OCI-LY1 (cell line): ENCODE measurements around the gene POLD4.

Source experiments
- CTCF ChIP-seq: fragments of 200-600 bp; sonication (generic), shearing (Covaris generic); IDR thresholded peaks from 2 replicates; pipeline ENCODE4 v1.5.1; 2017; ENCODE audit warnings: mild to moderate bottlenecking, antibody characterized with exemption, low read length, moderate library complexity, mixed read lengths
- EZH2 ChIP-seq: fragments of 200-600 bp; sonication (generic), shearing (Covaris generic); IDR thresholded peaks from 2 replicates; pipeline ENCODE4 v1.8.0; 2017; ENCODE audit warnings: borderline replicate concordance, mixed run types, mild to moderate bottlenecking, antibody characterized with exemption, low read length, moderate library complexity, mixed read lengths

GRCh38 chr11:67303132-67303834 is 50.1 kb downstream of the POLD4 start, which contains the start of gene SSH3:
- TF ChIP-seq CTCF (no peak), EZH2 (no peak)
